HG03159 (cell line): Measurements from ENCODE around the gene TYROBP.
"Not testable (repeated sequence)": the region's sequence is repeated elsewhere in the genome, so short reads cannot be mapped to it uniquely, and the experiment has no call there.

Experiments used
- ATAC-seq: cut with Tn5 transposase; IDR thresholded peaks from one replicate; pipeline ENCODE4 v1.9.1; 2021; ENCODE audit warnings: mild to moderate bottlenecking, moderate library complexity; ENCODE audit not compliant: unreplicated experiment

The TYROBP gene

GRCh38 chr19:35908010-35908441, at the start of gene TYROBP:
TSS of gene TYROBP (minus strand) at chr19:35908295. CDS start at chr19:35908228, 67 bp downstream.
- no peak for ATAC-seq

GRCh38 chr19:35957411-35957810, 49.3 kb upstream of the TYROBP start:
- ATAC-seq = not testable (repeated sequence)

GRCh38 chr19:35955881-35956634, 48.0 kb upstream of the TYROBP start:
- no peak for ATAC-seq

GRCh38 chr19:35949131-35949530, 41.0 kb upstream of the TYROBP start:
- no peak for ATAC-seq

GRCh38 chr19:35946203-35946602, 38.1 kb upstream of the TYROBP start:
- no peak for ATAC-seq

DNA sequence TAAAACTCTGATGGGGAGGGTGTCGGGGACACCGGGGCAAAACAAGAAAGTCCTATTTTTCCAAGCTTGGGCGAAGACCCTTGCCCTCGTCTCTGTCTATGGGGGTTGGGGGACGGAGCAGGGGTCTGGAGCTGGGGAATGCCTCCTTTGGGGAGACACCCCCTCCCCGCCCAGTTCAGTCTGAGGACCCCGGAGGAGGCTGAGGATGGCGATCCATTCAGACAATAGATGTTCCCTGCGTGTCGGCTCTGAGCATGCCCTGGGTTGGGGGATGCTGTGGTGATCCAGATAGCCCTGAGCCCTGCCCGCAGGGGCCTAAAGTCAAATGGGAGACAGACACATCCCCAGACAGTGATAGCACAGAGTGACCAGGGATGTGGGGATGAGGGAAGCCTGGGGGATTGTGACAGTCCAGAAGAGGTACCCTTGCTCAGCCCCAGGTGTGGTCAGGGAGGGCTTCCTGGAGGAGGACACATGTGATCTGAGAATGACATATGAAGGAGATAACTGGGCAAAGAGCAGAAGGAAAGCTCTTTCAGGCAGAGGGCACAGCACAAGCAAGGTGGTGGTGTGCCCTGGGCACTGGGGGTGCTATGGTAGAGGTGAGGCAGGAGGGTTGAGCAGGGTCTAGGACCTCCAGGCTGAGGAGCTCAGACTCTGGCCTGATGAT, 37.2 kb upstream of the TYROBP start:
- ATAC-seq = no peak

GRCh38 chr19:35944556-35944955, 36.5 kb upstream of the TYROBP start:
- ATAC-seq = no peak

DNA sequence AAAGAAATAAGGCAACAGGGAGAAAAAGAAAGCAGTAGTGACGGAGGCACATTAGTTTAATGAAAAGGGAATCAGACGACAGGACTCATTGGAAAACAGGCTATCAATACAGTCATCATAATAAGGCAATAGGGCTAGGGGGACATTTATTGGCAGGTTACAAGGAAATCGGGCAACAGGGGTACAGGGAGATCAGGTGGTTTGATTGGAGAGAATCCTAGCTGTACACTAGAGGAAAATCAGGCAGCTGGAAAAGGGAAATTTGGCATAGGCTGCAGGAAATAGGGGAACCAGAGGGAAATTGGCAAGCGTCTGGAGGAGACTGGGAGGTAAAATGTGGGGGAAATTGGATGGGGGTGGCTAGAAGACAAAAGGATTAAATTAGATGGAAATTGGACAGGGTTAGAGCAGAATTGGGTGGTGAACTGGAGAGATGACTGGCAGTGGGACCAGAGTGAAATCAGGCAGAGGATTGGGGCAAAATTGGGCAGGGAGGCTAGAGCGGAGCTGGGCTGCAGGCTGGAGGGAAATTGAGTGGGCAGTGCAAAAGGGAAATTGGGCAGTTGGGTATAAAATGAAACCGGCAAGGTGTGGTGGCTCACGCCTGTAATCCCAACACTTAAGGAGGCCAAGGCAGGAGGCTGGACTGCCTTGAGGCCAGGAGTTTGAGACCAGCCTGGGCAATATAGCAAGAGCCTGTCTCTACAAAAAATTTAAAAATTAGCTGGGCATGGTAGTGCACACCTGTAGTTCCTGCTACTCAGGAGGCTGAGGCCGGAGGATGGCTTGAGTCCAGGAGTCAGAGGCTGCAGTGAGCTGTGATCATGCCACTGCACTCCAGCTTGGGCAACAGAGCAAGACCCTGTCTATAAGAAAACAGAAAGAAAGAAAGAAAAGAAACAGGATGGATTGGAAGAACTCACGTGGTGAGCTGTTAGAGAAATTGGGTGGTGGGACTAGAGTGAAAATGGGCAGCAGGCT, 35.5 kb upstream of the TYROBP start:
- no peak for ATAC-seq

- ATAC-seq = no peak
Measured at GRCh38 chr19:35942235-35942634, 34.1 kb upstream of the TYROBP start.

GRCh38 chr19:35940839-35941238, 32.7 kb upstream of the TYROBP start:
- no peak for ATAC-seq

DNA sequence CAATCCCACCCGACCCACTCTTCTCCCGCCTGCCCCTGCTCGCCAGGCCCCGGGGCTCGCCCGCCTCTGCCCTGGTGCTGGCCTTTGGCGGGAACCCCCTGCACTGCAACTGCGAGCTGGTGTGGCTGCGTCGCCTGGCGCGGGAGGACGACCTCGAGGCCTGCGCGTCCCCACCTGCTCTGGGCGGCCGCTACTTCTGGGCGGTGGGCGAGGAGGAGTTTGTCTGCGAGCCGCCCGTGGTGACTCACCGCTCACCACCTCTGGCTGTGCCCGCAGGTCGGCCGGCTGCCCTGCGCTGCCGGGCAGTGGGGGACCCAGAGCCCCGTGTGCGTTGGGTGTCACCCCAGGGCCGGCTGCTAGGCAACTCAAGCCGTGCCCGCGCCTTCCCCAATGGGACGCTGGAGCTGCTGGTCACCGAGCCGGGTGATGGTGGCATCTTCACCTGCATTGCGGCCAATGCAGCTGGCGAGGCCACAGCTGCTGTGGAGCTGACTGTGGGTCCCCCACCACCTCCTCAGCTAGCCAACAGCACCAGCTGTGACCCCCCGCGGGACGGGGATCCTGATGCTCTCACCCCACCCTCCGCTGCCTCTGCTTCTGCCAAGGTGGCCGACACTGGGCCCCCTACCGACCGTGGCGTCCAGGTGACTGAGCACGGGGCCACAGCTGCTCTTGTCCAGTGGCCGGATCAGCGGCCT, 32.1 kb upstream of the TYROBP start:
- no peak for ATAC-seq

DNA sequence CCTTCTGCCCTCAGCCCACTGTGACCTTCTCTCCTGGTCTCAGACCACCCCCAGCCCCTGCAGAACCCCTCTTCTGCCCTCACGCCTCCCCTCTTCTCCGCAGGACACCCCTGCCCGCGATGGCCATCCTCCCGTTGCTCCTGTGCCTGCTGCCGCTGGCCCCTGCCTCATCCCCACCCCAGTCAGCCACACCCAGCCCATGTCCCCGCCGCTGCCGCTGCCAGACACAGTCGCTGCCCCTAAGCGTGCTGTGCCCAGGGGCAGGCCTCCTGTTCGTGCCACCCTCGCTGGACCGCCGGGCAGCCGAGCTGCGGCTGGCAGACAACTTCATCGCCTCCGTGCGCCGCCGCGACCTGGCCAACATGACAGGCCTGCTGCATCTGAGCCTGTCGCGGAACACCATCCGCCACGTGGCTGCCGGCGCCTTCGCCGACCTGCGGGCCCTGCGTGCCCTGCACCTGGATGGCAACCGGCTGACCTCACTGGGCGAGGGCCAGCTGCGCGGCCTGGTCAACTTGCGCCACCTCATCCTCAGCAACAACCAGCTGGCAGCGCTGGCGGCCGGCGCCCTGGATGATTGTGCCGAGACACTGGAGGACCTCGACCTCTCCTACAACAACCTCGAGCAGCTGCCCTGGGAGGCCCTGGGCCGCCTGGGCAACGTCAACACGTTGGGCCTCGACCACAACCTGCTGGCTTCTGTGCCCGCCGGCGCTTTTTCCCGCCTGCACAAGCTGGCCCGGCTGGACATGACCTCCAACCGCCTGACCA, 31.4 kb upstream of the TYROBP start:
- no peak for ATAC-seq

DNA sequence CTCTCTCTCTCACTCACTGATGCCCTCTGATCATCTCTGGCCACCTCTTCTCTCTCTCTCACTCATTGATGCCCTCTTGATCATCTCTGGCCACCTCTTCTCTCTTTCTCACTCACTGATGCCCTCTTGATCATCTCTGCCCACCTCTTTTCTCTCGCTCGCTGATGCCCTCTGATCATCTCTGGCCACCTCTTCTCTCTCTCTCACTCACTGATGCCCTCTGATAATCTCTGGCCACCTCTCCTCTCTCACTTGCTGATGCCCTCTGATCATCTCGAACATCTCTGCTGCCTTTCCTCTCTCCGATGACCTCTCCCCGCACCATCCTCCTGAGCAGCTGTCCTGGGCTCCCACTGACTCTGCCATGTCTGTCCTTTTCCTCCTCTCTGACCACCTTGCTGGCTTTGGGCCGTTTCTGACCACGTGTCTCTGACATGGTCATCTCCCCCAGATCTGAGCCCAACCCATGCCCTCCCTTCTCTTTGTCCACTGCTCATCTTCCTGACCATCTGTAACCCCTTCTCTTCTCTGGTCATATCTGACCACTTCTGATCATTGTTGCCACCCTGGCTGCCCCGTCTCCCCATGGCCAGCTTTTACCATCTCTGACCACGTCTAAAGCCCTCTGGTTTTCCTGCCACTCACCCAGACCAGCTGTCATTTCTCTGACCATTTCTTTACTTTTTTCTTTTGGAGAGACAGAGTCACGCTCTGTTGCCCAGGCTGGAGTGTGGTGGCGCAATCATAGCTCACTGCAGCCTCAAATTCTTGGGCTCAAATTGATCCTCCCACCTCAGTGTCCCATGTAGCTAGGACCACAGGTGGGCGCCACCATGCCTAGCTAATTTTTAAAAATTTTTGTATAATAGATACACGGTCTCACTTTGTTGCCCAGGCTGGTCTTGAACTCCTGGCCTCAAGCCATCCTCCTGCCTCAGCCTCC, 30.5 kb upstream of the TYROBP start:
- ATAC-seq = no peak

GRCh38 chr19:35937345-35938281, 29.5 kb upstream of the TYROBP start:
- ATAC-seq = no peak

GRCh38 chr19:35936738-35937268, 28.7 kb upstream of the TYROBP start:
- no peak for ATAC-seq

DNA sequence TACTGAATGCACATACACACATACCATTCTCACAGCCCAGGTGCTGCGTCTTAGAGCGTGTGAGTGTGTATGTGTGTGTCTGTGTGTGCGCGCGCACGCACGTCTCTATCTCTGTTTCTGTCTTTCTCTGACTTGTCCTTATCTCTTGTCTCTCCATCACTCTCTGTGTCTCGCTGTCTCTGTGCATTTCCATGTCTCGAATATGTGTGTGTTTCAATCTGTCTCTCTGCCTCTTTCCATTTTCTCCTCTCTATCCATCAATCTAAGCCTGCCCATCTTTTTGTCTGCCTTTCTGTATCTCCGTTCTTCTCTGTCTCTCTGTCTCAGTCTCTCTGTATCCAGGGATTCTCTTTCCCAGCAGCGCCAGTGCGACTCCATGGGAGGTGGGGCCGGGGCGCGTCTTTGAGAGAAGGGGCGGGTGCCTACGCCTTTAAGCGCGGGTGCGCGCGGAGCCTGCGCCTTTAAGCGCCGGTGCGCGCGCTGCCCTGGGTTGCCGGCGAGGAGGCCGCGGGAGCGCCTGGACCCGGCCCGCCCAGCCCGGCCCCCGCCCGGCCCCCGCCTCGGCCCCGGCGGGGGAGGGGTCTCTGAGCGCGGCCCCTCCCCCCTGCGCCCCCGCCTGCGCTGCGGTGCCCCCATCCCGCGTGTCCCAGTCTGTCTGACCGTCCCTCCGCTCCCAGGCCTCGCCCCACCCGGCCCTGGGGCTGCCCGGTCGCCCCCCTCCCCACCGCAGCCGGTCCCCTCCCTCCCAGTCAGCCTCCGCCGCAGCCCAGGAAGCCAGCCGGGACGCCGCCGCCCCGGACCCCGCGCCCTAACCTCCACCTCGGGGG, 28.0 kb upstream of the TYROBP start, which contains the start of gene LRFN3:
LRFN3 (plus strand) TSS at position 464 of the 827 bp plus-strand sequence. CDS start 3,052 bp downstream, outside the sequence.
- ATAC-seq = no peak
